Measurements from ENCODE around the gene MAGI3.

DNA sequence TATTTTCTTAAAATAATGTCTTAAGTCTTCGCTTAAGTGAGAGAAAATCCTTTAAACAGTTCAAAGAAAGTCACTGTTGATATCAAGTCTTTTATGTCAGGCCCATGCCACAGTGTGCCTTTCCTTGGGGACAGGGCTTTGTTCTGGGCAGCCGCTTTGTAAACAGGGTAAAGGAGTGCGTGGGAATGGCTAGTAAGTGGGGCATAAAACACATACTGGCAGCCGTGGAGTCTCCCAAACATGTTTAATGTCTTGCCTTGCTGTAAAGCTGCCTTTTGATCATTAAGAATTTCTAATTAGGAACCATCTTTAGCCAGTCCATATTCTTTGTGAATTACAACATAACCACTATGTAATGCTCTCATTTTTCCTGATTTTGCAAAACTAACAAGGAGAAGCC is 269.2 kb downstream of the MAGI3 start:
- TF ChIP-seq, protein P1, sequence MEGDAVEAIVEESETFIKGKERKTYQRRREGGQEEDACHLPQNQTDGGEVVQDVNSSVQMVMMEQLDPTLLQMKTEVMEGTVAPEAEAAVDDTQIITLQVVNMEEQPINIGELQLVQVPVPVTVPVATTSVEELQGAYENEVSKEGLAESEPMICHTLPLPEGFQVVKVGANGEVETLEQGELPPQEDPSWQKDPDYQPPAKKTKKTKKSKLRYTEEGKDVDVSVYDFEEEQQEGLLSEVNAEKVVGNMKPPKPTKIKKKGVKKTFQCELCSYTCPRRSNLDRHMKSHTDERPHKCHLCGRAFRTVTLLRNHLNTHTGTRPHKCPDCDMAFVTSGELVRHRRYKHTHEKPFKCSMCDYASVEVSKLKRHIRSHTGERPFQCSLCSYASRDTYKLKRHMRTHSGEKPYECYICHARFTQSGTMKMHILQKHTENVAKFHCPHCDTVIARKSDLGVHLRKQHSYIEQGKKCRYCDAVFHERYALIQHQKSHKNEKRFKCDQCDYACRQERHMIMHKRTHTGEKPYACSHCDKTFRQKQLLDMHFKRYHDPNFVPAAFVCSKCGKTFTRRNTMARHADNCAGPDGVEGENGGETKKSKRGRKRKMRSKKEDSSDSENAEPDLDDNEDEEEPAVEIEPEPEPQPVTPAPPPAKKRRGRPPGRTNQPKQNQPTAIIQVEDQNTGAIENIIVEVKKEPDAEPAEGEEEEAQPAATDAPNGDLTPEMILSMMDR (IDR thresholded peaks at IDR 0.05; ENCODE audit: low read depth, low read length, missing input control) = no peak
- TF ChIP-seq TAF1 (conservative IDR thresholded peaks at IDR 0.05) (no peak), RXRA (IDR thresholded peaks at IDR 0.05) (no peak), JUND (IDR thresholded peaks at IDR 0.05) (no peak)
- TF ChIP-seq, protein P2, sequence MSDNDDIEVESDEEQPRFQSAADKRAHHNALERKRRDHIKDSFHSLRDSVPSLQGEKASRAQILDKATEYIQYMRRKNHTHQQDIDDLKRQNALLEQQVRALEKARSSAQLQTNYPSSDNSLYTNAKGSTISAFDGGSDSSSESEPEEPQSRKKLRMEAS (IDR thresholded peaks at IDR 0.05) = no peak
- TF ChIP-seq, protein P3, sequence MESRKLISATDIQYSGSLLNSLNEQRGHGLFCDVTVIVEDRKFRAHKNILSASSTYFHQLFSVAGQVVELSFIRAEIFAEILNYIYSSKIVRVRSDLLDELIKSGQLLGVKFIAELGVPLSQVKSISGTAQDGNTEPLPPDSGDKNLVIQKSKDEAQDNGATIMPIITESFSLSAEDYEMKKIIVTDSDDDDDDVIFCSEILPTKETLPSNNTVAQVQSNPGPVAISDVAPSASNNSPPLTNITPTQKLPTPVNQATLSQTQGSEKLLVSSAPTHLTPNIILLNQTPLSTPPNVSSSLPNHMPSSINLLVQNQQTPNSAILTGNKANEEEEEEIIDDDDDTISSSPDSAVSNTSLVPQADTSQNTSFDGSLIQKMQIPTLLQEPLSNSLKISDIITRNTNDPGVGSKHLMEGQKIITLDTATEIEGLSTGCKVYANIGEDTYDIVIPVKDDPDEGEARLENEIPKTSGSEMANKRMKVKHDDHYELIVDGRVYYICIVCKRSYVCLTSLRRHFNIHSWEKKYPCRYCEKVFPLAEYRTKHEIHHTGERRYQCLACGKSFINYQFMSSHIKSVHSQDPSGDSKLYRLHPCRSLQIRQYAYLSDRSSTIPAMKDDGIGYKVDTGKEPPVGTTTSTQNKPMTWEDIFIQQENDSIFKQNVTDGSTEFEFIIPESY (IDR thresholded peaks at IDR 0.05) = no peak

Data from liver (tissue), 3 donors.